WERI-Rb-1 (cell line): Measurements from ENCODE around the gene UBE2L3.
"Not testable (repeated sequence)": the region's sequence is repeated elsewhere in the genome, so short reads cannot be mapped to it uniquely, and the experiment has no call there.

Experiments
- DNase-seq: peaks from one replicate; pipeline ENCODE4 v3.0.0-alpha.2; 2020
- H3K27ac ChIP-seq: fragments of 250-450 bp; sonication (Bioruptor Pico); 2 replicates; pipeline ENCODE4 v1.5.1; 2020; ENCODE audit warnings: mild to moderate bottlenecking, moderate library complexity
- H3K27me3 ChIP-seq: fragments of 250-450 bp; sonication (Bioruptor Pico); 2 replicates; pipeline ENCODE4 v1.5.1; 2021; ENCODE audit warnings: mild to moderate bottlenecking, low read depth, moderate library complexity; ENCODE audit not compliant: insufficient read depth, severe bottlenecking
- H3K36me3 ChIP-seq: fragments of 250-450 bp; sonication (Bioruptor Pico); 2 replicates; pipeline ENCODE4 v1.5.1; 2020; ENCODE audit warnings: mild to moderate bottlenecking, moderate library complexity
- H3K4me3 ChIP-seq: 2 replicates; pipeline ENCODE4 v1.5.1; 2011; ENCODE audit warnings: low read depth, mild to moderate bottlenecking, control low read depth, low read length
- H3K9me3 ChIP-seq: fragments of 250-450 bp; sonication (Bioruptor Pico); 2 replicates; pipeline ENCODE4 v1.5.1; 2021; ENCODE audit warnings: mild to moderate bottlenecking, moderate library complexity; ENCODE audit not compliant: severe bottlenecking
- TF ChIP-seq, protein P1 (sequence below): IDR thresholded peaks from 2 replicates; pipeline ENCODE4 v1.5.1; 2011; ENCODE audit warnings: low read depth, mild to moderate bottlenecking, control low read depth, inconsistent platforms, low read length

UBE2L3 gene

DNA sequence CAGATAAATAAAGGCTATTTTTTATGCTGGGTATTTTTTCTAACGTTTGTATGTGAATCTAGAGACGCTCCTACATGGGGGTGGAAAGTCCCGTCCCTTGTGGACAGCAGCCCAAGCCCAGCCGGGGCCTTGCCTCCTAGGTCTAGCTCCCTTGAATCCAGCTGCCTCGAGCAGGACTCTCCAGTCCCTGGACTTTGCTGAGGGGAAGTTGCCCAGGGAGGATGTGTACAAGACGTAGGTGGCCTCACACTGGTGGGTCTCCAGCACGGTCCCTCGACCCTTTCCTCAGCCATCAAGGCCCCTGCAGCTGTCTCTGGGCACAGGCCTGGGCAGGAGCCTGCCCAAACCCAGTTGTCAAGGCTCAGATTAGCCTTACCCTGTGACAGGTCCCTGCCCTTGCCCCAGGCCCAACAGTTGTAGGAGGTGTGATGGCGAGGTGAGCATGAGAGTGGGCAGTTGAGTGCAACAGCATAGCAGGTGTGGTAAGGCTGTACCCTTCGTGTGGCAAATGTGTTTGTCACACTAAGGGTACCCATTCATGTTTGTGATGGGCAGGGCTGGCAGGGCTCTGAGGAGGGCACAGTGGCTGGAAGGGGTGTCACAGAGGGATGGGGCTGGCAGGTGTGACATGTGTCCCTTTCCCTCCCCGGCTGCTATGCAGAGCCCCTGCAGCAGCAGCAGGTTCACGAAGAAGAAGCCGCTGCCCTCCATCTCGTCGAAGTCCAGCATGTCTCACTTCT, 68.4 kb downstream of the UBE2L3 start:
- Histone ChIP-seq H3K27ac (no peak overlapping the region), H3K27me3 (no peaks in the 10 kb centered on the region), H3K36me3 (no peaks in the 10 kb centered on the region), H3K4me3 (no peak overlapping the region), H3K9me3 (no peaks in the 10 kb centered on the region)
- TF ChIP-seq, protein P1, sequence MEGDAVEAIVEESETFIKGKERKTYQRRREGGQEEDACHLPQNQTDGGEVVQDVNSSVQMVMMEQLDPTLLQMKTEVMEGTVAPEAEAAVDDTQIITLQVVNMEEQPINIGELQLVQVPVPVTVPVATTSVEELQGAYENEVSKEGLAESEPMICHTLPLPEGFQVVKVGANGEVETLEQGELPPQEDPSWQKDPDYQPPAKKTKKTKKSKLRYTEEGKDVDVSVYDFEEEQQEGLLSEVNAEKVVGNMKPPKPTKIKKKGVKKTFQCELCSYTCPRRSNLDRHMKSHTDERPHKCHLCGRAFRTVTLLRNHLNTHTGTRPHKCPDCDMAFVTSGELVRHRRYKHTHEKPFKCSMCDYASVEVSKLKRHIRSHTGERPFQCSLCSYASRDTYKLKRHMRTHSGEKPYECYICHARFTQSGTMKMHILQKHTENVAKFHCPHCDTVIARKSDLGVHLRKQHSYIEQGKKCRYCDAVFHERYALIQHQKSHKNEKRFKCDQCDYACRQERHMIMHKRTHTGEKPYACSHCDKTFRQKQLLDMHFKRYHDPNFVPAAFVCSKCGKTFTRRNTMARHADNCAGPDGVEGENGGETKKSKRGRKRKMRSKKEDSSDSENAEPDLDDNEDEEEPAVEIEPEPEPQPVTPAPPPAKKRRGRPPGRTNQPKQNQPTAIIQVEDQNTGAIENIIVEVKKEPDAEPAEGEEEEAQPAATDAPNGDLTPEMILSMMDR: no peak
- no peak for DNase-seq

DNA sequence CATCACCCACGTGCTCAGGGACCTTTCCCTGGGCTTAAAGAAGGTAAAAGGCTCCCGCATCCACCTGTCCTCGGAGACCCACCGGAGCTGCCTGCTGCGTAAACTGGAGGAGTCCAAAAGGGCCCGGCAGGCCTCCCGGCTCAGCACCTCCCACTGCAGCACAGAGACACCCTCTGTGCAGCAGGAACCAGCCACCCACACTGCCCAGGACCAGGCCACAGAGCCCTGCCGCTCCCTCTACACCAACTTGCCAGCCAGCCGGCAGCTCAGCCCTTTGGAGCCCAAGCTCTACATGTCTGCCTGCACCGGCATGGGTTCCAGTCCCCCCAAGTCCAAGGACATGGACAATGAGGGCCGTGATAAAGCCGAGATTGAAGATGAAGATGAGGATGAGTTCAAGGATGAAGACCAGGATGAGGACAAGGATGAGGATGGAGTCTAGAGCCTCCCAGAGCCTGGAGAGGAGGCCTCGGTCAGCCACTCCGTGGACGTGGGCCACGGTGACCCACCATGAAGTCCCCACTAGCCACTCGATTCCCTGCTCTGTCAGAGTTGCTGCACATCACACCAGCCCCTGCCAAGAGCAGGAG, 69.2 kb downstream of the UBE2L3 start:
- no peaks in the 10 kb centered on the region for H3K36me3 ChIP-seq
- no peak overlapping the region for H3K27ac ChIP-seq
- no peaks in the 10 kb centered on the region for H3K9me3 ChIP-seq
- no peak overlapping the region for H3K4me3 ChIP-seq
- TF ChIP-seq, protein P1: no peak
- no peak for DNase-seq
- no peaks in the 10 kb centered on the region for H3K27me3 ChIP-seq

DNA sequence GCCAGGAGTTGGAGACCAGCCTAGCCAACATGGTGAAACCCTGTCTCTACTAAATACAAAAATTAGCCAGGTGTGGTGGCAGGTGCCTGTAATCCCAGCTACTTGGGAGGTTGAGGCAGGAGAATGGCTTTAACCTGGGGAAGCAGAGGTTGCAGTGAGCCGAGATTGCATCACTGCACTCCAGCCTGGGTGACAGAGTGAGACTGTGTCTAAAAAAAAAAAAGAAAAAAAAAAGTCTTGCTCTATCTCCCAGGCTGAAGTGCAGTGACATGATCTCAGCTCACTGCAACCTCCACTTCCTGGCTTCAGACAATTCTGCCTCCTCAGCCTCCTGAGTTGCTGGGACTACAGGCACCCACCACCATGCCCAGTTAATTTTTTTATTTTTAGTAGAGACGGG, 69.9 kb downstream of the UBE2L3 start:
- H3K36me3 ChIP-seq, H3K27me3 ChIP-seq, H3K9me3 ChIP-seq, H3K27ac ChIP-seq, DNase-seq, H3K4me3 ChIP-seq: not testable (repeated sequence)

DNA sequence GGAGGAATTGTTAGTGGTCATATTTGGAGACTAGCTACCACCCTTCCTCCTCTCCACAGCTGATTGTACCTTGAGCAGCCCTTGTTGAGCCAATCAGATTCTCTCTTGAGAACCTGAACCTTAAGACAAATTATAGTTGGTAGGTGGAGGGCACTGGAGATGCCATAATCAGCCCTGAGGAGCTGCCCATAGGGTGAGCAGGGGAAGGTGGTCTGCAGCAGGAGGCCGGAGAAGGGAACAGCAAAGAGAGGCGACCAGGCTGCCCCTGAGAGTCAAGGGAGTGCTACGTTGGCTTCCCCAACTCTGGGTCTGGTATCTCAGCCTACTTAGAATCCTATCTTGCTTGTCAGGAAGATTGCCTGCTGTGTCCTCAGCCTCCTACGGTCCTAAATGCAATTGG, 71.8 kb downstream of the UBE2L3 start:
- Histone ChIP-seq H3K27ac (no peak overlapping the region), H3K27me3 (no peaks in the 10 kb centered on the region), H3K36me3 (peaks cover 9% of the 10 kb centered on the region), H3K4me3 (no peak overlapping the region), H3K9me3 (no peaks in the 10 kb centered on the region)
- DNase-seq: no peak
- TF ChIP-seq, protein P1: no peak

DNA sequence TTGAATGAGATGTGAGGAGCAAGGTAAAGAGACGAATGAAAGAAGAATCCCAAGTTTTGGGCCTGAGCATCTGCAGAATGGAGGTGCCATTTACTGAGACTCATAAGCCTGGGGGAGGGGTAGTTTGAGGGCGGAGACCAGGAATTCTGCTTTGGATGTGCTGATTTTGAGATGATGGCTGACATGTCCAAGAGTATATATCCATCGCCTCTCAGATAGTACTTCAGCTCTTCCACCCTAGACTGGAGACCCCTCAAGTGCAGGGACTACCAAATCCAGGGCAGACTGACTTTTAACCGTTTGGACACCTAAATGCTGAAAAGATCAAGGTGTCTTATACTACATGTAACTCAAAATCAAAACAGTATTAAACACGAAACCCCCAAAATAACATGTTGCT, 73.3 kb downstream of the UBE2L3 start:
- Histone ChIP-seq H3K36me3 (peaks cover 13% of the 10 kb centered on the region), H3K27ac (no peak overlapping the region; the same call in 1 of the 2 replicates), H3K4me3 (no peak overlapping the region), H3K27me3 (no peaks in the 10 kb centered on the region), H3K9me3 (no peaks in the 10 kb centered on the region)
- TF ChIP-seq, protein P1: no peak
- no peak for DNase-seq

DNA sequence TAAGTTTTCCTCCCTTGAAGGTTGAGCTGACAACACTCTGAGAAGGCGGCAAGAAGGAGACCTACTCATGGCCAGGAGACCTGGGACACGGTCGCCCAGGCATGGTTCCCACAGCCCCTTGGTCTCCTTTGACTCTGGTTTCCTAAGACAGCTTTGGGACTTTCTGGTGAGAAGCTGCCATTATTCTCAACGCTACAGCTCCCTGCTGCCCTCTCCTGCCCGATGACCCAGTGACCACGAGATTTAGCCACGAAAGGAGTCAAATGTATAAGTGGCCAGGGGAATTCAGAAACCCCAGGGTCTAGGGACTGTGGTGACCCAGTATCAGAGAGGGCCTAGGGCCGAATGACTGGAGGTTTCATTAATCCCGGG, 73.9 kb downstream of the UBE2L3 start:
- Histone ChIP-seq H3K9me3 (no peaks in the 10 kb centered on the region), H3K36me3 (peaks cover 16% of the 10 kb centered on the region), H3K4me3 (peak overlapping the region; percentile 71), H3K27ac (peak overlapping the region; percentile 67), H3K27me3 (no peaks in the 10 kb centered on the region)
- TF ChIP-seq, protein P1: peak; percentile 66
- DNase-seq: peak; percentile 72
